ENCODE data around the gene PID1.
A peak's percentile ranks its signal among the peaks of the same experiment; 100 is the strongest.
"Not testable (repeated sequence)": the region's sequence is repeated elsewhere in the genome, so short reads cannot be mapped to it uniquely, and the experiment has no call there.

The PID1 gene

DNA sequence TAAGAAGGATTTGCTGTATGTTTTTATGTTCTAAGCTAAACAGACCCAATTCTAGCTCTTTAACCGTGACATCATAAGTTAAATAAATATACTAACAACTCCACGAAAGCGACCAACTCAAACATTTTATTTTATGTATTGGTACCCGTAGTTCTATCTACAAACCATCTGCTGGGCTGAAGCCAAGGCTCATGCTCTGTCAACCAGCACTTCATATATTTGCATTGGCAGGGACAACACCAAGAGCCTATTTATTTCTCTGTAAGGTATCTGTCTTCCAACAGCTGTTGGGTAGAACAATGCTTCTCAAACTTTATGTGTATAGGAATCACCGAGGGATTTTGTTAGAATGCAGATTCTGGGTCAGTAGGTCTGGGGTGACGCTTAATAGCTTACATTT lies 64.5 kb downstream of the PID1 start:
- DNase-seq: peak; percentile 43

GRCh38 chr2:229205704-229206103 lies 65.4 kb downstream of the PID1 start:
- DNase-seq: no peak

DNA sequence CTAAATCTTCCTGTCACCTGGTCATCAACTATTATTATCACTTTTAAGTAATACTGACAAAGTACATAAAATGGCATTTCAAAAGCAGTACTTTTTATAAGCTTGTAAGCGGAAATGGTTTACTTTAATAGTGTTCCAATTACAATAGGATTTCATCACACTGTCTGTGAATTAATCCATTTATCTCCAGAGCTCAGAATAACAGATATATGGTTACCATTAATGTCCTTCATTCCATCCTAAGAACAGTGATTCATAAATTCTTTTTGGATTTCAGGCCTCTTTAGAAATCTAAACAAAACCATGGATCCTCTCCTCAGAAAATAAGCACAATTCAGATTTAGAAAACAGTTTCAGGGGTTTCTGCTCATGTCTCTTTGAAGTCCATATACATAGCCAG lies 68.4 kb downstream of the PID1 start:
- no peak for DNase-seq

GRCh38 chr2:229201521-229201920 lies 69.6 kb downstream of the PID1 start:
- no peak for DNase-seq

DNA sequence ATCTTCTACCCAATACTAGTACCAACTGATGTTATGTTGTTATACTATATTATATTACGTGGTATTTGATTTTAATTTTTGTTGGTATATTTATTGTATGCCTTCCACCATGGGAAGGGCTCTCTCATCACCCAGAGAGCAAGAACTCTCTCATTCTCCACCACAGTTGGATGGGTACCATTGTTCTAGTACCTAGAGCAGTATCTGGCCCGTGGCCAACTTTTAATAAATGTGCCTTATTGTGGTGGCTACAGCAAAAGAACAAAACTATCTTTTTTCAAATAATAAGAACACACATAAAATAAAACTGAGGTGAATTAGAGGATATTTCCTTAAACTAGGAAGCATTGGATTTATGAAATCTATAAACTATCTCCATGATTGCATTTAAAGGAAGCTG lies 71.8 kb downstream of the PID1 start:
- DNase-seq: no peak

GRCh38 chr2:229196448-229196847 lies 74.6 kb downstream of the PID1 start:
- DNase-seq: no peak

- no peak for DNase-seq
These were observed 75.6 kb downstream of the PID1 start for GRCh38 chr2:229195346-229195947.

- DNase-seq: no peak
These were observed 77.8 kb downstream of the PID1 start for GRCh38 chr2:229193281-229193680.

DNA sequence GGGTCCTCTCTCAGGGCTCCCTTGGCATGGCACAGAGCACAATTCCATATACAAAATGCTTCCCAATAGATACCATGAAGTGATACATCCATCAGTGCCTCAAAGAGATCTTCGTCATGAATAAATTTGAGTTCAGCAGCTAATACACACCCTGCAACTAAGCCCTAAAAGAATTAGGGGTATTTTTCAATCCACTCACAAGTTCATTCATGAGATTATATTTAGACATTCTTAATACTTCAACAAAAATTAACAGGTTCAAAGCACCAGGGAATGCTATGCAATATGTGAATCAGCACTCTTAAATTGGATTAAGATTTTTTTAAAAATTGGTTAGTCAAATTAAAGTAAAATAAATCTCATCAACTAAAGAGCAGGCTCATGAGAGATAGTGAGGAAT lies 79.7 kb downstream of the PID1 start:
- DNase-seq: no peak

DNA sequence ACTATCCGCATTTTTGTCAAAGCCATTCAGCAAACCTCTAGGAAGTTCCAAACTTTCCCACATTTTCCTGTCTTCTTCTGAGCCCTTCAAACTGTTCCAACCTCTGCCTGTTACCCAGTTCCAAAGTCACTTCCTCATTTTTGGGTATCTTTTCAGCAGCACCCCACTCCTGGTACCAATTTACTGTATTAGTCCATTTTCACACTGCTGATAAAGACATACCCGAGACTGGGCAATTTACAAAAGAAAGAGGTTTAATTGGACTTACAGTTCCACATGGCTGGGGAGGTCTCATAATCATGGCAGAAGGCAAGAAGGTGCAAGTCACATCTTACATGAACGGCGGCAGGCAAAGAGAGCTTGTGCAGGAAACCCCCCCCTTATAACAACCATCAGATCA lies 84.0 kb downstream of the PID1 start:
- not testable (repeated sequence) for DNase-seq

GRCh38 chr2:229181641-229182040 lies 89.4 kb downstream of the PID1 start:
- DNase-seq: no peak

GRCh38 chr2:229180658-229181057 lies 90.4 kb downstream of the PID1 start:
- DNase-seq: no peak

GRCh38 chr2:229179628-229180027 lies 91.5 kb downstream of the PID1 start:
- DNase-seq: peak; percentile 17

DNA sequence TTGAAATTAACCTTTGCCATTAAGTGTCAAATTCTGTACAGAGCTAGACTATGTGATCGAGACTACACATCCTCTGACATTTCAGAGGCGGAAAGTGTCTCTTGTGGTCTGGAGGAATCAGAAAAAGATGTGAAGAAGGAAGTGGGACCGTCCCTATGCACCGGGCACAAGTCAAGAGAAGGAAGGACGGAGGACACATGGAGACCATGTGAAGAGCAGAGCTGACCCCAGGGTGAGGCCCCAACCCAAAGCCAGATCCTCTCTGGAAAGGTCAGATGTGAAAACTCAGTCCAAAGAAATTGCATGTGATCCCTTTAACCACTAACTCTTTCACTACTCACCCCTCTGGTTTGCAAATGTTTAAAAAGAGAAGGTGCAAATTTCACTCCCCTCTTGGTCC lies 92.4 kb downstream of the PID1 start:
- no peak for DNase-seq

DNA sequence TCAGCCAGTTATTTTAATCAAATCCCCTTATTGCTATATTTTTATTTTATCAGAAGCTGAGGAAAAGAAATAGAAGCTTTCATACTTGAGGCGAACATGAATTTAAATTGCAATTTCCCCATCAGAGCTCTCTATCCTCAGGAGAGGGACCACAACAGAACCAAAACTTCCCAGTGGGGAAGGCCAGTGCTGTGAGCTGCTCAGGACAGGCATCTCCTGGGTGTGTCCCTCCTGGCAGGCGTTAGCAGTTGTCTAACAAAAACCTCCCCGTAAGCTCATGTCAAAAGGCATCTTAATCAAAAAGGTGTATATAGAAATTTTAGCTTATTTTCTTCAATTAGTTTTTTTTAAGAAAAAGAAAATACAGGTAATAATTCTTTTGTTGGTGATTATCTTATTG lies 93.0 kb downstream of the PID1 start:
- no peak for DNase-seq

- DNase-seq: no peak
These were observed 95.0 kb downstream of the PID1 start for GRCh38 chr2:229176136-229176535.

DNA sequence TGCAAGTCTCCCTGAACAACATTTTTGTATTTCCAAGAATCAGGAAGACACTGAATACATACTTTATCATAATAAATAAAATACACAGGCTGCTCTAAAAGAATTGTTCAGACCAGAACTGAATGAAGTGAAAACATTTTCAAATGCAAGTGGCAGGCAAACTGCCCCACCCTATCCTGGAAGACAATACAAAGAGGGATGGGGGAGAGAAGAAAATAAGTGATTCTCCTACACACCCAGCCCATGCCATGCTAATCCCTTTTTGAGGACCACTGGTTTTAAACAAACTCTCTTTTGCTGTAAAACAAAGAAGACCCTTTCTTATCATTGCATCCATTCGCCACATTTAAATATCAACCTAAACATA lies 95.6 kb downstream of the PID1 start:
- DNase-seq: no peak

GRCh38 chr2:229174794-229175496 lies 96.1 kb downstream of the PID1 start:
- DNase-seq: no peak

DNA sequence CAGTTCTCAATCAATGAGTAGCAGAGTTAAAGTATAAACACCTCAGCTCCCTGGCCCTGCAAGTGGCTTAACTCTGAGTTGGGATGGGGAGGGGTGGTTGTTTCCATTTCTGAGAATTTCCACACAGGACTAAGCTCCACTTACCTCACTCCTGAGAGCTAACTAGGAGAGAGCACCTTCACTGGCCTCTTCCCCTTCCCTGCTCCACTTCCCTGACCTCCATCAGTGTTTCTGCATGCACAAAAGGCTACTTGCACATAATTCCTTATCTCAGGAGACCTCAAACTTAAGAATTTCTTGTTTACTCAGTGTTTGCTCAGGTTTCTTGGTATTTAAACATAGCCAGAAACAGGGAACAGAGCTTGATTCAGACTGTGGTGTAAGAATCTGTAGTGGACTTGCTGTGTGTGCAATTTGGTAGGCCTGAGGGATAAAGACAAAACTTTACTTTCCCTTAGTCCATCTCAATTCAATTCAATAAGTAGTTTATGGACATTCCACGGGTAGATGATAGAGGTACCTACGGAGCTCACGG lies 97.2 kb downstream of the PID1 start:
- DNase-seq: no peak

GRCh38 chr2:229170916-229171315 lies 100.2 kb downstream of the PID1 start:
- DNase-seq: no peak

DNA sequence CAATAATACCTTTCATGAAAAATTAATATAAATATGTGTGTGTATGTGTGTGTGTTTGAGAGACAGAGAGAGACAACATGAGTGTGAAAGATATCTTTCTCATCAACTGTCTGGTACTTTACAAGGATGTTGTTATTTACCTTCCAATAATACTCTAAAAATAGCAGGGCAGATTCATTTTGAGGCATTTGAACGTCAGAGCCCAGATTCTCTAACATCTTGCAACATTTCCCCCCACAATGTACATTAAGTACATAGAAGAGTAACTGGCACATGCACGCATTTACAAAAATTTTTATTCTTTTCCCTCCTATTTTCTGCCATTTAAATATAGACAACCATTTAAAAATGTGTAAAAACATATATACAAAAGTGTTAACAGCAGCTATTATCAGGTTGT lies 100.9 kb downstream of the PID1 start:
- no peak for DNase-seq

GRCh38 chr2:229169751-229170150 lies 101.3 kb downstream of the PID1 start:
- no peak for DNase-seq

DNA sequence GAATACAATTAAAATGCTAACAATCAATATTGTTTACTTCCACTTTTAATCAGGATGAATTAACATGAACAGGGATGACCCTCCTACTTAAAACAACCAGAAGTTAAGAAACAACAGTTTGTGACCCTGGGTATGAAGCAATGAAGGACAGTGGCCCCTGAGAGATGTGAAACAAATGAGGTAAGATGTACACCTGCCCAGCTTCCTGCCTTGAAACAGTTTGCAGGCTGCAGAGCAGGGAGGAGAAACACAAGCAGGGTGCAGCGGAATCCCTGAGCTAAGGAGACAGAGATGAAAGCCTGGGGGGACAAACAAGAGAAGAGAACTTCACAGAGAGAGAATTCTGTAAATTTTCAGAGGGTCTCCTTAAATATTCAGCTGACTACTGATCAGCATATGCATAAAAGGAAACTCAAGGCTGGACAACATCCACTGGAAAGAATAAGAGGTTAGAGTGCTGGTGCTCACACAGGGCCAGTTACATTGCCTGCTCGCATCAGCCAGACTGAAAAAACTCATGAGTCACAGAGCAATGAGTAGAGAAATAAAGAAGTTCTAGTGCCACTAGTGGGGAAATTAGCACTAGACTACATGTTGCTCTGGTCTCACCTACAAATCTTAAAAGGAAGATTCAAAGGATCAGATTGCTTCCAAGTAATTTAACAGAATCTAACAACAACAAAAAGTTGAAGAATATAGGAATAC lies 106.4 kb downstream of the PID1 start:
- DNase-seq: no peak

DNA sequence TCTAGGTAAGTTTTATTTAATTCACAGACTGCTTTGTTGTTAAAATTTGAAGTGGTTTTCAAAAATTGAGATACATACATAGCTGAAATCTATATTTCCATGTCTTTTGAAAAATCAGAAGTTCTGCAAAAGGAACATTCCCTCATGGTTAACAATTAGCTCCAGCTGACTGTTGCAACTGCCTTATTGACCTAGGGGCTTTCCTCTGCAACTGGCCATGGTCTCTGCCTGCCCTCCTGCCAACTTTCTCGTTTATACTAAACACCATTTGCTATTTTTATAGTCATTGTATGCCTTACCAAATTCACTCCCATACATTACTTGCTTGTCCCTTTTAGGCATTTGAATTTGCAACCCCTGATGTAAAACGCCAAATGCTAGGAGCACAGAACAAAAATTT lies 107.2 kb downstream of the PID1 start:
- DNase-seq: no peak
